ENCODE results near the gene CCL23. TPM values are rescaled to one million over a fixed set of nuclear protein-coding genes. Genes with fewer than 3 reads are reported as not detected.

CCL23 gene
- total RNA-seq, 3 donors from 2014 or later, result 1.3 to 2.7 (median 1.9) TPM

- TF ChIP-seq CTCF (IDR thresholded peaks at IDR 0.05), result no peak
- no peak for TF ChIP-seq POLR2A (IDR thresholded peaks at IDR 0.05)
- no peak for TF ChIP-seq POLR2AphosphoS5 (IDR thresholded peaks at IDR 0.05)
- H3K4me1 ChIP-seq, result no peaks in the 10 kb centered on the region
- H3K4me3 ChIP-seq, result no peak overlapping the region
- DNase-seq (ENCODE audit: low spot score in 2 of 2), result no peak
- H3K9me3 ChIP-seq, result no peaks in the 10 kb centered on the region
- intact Hi-C loops (cut with DNase I; ENCODE audit: low total_unique reads), result loop anchor here (2.0 kb wide), 1 partner anchor 504 kb away; no protein-coding TSS in a partner anchor
- no peaks in the 10 kb centered on the region for H3K27me3 ChIP-seq
- no peaks in the 10 kb centered on the region for H3K36me3 ChIP-seq
- H3K27ac ChIP-seq, result peak overlapping the region in 1 of 2 donors; percentile 21
Measured at GRCh38 chr17:35972535-35972934, 45.2 kb downstream of the CCL23 start.

- no peak overlapping the region for H3K4me3 ChIP-seq
- no peaks in the 10 kb centered on the region for H3K36me3 ChIP-seq
- intact Hi-C loops (cut with DNase I; ENCODE audit: low total_unique reads), result loop anchor here (2.0 kb wide), 1 partner anchor 505 kb away; no protein-coding TSS in a partner anchor
- H3K9me3 ChIP-seq, result no peaks in the 10 kb centered on the region
- no peak overlapping the region for H3K27ac ChIP-seq
- H3K27me3 ChIP-seq, result no peaks in the 10 kb centered on the region
- no peaks in the 10 kb centered on the region for H3K4me1 ChIP-seq
- TF ChIP-seq CTCF (IDR thresholded peaks at IDR 0.05) (no peak), POLR2AphosphoS5 (IDR thresholded peaks at IDR 0.05) (no peak), POLR2A (IDR thresholded peaks at IDR 0.05) (no peak)
- DNase-seq (ENCODE audit: low spot score in 2 of 2), result no peak
Measured at GRCh38 chr17:35972066-35972465, 45.7 kb downstream of the CCL23 start.

- no peaks in the 10 kb centered on the region for H3K4me1 ChIP-seq
- no peaks in the 10 kb centered on the region for H3K36me3 ChIP-seq
- peak; percentile 43 to 79 (median 77) for TF ChIP-seq CTCF (IDR thresholded peaks at IDR 0.05)
- no peak for TF ChIP-seq POLR2AphosphoS5 (IDR thresholded peaks at IDR 0.05)
- intact Hi-C loops (cut with DNase I; ENCODE audit: low total_unique reads), result no loop called here
- DNase-seq (ENCODE audit: low spot score in 2 of 2), result peak; percentile 66 to 74
- H3K27me3 ChIP-seq, result no peaks in the 10 kb centered on the region
- H3K27ac ChIP-seq, result no peak overlapping the region
- no peaks in the 10 kb centered on the region for H3K9me3 ChIP-seq
- H3K4me3 ChIP-seq, result no peak overlapping the region
Measured at GRCh38 chr17:35969558-35970380, 48.0 kb downstream of the CCL23 start.

- no peaks in the 10 kb centered on the region for H3K27me3 ChIP-seq
- H3K4me3 ChIP-seq, result no peak overlapping the region
- intact Hi-C loops (cut with DNase I; ENCODE audit: low total_unique reads), result no loop called here
- TF ChIP-seq POLR2AphosphoS5 (IDR thresholded peaks at IDR 0.05) (no peak), CTCF (IDR thresholded peaks at IDR 0.05) (no peak), POLR2A (IDR thresholded peaks at IDR 0.05) (no peak)
- no peaks in the 10 kb centered on the region for H3K4me1 ChIP-seq
- H3K9me3 ChIP-seq, result no peaks in the 10 kb centered on the region
- H3K36me3 ChIP-seq, result no peaks in the 10 kb centered on the region
- DNase-seq (ENCODE audit: low spot score in 2 of 2), result no peak
- no peak overlapping the region for H3K27ac ChIP-seq
Measured at GRCh38 chr17:35968520-35969054, 49.2 kb downstream of the CCL23 start.

GRCh38 chr17:35965272-35965671 lies 52.5 kb downstream of the CCL23 start:
- no peaks in the 10 kb centered on the region for H3K4me1 ChIP-seq
- H3K36me3 ChIP-seq, result no peaks in the 10 kb centered on the region
- no peak for DNase-seq (ENCODE audit: low spot score in 2 of 2)
- intact Hi-C loops (cut with DNase I; ENCODE audit: low total_unique reads), result no loop called here
- TF ChIP-seq CTCF (IDR thresholded peaks at IDR 0.05) (no peak), POLR2A (IDR thresholded peaks at IDR 0.05) (no peak), POLR2AphosphoS5 (IDR thresholded peaks at IDR 0.05) (no peak)
- no peak overlapping the region for H3K4me3 ChIP-seq
- H3K27ac ChIP-seq, result no peak overlapping the region
- no peaks in the 10 kb centered on the region for H3K9me3 ChIP-seq
- no peaks in the 10 kb centered on the region for H3K27me3 ChIP-seq
